GM04504 (cell line): ENCODE results near the gene DGKD.

ENCODE experiments used
- DNase-seq: peaks from one replicate; pipeline ENCODE4 v3.0.0-alpha.2; 2012; ENCODE audit warnings: low read depth

The DGKD gene

GRCh38 chr2:233461481-233461891 lies 107.2 kb downstream of the DGKD start:
- no peak for DNase-seq

GRCh38 chr2:233462202-233462785 lies 108.0 kb downstream of the DGKD start:
- DNase-seq: no peak

GRCh38 chr2:233462826-233463470 lies 108.7 kb downstream of the DGKD start:
- no peak for DNase-seq

- no peak for DNase-seq
Measured at GRCh38 chr2:233463586-233463985, 109.3 kb downstream of the DGKD start.

- DNase-seq: no peak
Measured at GRCh38 chr2:233464056-233464455, 109.8 kb downstream of the DGKD start.

GRCh38 chr2:233464531-233465240 lies 110.4 kb downstream of the DGKD start:
- no peak for DNase-seq

GRCh38 chr2:233466991-233467603 lies 112.8 kb downstream of the DGKD start:
- no peak for DNase-seq

DNA sequence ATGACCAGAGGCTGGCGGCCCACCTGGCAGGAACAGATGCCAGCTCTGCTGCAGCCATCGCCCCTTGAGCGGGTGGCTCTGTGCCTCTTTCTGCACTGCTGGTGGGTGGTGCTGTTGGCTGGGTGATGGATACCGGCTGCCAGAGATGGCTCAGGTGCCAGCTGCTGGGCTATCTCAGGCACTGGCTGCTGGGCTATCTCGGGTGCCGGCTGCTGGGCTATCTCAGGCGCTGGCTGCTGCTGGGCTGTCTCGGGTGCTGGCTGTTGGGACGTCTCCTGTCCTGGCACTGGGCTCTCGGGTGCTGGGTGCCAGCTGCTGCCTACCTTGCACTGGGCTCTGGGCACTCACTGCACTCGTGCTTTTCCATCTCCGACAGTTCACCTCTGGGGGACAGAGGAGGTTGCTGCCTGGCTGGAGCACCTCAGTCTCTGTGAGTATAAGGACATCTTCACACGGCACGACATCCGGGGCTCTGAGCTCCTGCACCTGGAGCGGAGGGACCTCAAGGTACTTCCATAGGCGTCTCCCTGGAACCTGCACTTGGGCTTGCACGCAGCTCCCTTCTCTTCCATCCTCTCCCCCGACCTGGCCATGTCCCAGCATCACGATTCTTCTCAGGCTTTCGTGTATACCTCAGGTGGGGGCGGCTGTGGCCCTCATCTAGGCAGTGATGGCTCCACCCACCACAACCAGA lies 113.9 kb downstream of the DGKD start:
- no peak for DNase-seq

DNA sequence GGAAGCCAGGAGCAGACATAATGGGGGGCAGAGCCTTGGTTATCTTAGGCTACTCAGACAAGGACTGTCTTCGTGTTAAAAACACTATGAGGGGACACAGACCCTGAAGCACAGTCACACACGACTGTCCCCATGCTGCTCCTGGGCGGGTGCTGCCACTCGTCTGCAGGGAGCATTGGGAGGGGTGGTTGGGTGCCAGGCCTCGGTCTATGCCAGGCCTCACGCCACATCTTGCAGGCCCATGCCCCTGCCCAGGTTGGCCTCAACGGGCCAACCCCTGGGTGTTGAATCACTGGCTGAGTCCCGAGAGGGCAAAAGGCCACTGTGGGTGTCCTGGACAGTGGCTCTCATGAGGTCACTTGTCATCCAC lies 114.4 kb downstream of the DGKD start:
- DNase-seq: no peak

DNA sequence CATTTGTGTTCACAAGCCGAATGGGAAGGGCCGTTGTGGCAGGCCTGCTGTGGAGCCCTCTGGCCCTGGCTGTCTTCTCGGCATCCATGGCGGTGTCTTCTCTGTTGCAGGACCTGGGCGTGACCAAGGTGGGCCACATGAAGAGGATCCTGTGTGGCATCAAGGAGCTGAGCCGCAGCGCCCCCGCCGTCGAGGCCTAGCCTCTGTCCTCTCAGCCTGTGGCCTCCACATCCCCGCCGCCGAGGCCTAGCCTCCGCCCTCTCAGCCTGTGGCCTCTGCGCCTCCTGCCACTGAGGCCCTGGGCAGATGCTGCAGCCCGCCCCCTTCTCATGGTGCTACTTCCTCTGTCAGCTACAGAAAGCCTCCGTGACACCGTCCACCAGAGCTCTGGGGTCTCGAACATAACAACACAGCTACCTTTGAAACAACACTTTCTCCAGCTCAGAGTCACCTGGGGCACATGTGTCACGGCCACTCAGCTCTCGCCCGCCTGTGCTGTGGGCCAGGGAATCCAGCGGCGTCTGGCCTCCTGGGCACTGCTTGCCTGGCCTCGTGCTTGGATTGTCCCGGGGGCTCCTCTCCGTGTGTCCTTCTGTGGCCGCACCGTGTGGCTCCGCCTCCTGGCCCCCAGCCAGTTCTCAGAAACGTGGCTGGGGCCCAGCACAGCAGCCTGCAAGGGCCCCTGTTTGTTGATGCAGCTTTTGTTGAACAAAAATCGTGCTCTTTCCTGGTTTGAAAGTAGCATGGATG lies 115.1 kb downstream of the DGKD start:
- no peak for DNase-seq

DNA sequence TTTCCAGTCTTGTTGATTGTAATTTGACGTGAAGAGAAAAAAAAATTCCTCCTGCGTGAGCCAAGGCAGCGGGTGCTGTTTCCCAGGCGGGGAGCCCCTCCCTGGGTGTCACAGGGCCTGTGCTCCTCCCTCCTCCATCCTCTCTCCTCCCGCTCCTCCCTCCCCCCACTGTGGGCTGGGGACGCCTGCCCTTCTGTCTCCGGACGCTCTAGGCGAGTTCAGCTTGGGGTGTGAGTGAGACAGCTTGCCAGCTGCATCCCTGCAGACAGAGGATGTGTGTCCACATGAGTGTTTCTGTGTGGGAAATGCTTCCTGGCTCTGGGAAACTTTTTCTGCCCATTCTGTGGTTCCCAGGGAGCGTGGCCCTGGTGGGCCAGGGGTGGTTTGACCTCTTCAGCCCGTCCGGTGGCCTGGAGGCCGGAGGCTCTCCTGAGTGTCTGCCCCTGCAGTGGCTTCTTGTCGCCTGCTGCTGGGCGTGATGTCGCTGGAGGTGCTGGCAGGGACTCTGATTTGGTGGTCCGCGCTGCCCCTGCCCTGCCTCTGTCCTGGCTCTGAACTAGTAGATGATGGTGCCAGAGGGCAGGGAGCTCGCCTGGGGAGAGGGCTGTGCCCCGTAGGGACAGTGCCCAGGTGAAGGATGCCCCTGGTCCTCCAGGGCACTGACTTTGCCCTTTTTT lies 115.9 kb downstream of the DGKD start:
- DNase-seq: no peak

DNA sequence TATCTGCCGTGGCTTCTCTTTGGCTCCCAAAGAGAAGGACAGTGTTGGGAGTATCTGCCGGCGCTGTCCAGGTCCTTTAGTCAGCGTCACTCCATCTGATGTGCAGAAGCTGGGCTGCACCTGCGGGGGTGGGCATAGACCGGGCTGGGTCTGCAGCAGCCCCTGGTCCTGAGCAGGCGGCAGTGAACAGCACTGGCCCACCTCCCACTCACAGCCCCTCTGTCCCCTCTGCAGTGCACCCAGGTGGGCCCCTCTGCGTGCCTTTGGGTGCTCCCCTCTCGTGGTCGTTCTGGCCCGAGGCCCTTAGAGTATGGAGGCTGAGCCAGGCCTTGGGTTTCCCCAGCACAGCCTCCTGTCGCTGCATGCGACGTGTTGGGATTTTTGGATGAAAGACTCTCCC lies 116.5 kb downstream of the DGKD start:
- no peak for DNase-seq

GRCh38 chr2:233471291-233472035 lies 117.2 kb downstream of the DGKD start:
- no peak for DNase-seq

GRCh38 chr2:233473386-233473791 lies 119.1 kb downstream of the DGKD start:
- no peak for DNase-seq

DNA sequence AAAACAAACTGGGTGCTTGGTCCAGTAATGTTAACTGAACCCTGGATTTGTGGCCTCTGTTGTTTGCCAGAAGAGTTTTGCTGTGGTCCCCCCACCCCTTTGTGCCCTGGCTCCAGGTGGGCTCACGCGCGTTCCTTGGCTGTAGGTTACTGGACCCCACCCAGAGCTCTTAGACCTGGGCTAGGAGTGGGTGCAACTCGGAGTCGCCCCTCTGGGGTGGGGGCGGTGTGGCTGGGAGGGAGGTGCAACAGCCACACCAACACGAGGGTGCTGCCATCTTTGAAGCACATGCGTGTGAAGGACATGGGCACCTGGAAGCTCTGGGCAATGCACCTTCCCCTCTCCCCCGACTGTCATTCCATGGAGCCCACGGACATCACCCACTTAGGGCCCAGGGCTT lies 119.6 kb downstream of the DGKD start:
- DNase-seq: no peak

- DNase-seq: no peak
Measured at GRCh38 chr2:233474308-233475160, 120.2 kb downstream of the DGKD start.

- DNase-seq: no peak
Measured at GRCh38 chr2:233476063-233476410, 121.7 kb downstream of the DGKD start.

DNA sequence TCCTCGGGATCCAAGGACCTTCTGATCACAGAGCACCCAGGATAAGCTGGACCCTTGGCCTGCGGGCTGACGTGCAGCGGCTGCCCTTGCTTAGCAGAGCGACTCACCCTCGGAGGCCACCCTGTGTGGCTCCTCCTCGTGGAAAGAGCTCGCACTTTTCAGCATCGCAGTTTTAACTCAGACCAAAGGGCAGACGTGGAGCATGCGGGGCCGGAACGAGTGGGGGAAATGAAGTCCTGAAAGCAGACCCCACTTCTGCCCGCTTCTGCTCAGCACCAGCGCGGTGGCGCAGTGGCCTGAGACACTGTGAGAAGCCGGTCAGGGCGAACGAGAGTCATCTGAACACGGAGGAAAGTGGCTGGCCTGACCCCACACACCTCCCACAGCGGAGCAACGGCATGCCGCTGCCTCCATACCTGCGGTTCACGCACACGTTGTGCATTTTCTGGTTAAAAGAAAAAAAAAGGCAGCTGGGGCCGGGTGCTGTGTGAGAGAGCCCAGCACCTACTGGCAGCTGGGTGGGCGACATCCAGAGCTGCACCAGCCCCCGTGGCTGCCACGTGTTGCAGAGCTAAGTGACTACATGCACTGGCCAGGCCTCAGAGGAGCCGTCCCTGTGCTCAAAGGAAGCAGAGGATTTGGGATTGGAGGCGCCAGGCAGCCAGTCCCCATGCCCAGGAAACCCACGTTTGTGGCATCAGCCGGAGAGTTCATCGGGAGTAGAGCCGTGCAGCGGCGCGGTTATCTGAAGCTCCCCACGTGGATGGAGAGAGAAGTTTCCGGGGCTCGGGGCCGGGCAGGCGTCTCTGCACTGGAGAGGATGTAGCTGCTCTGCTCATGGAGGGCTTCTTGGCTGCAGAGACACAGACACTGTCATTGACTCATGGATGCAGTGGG lies 122.6 kb downstream of the DGKD start:
- no peak for DNase-seq
